HFF-Myc (cell line): ENCODE results near the gene MFAP1.
"Not testable (repeated sequence)": the region's sequence is repeated elsewhere in the genome, so short reads cannot be mapped to it uniquely, and the experiment has no call there.

Source experiments
- DNase-seq: peaks from one replicate; pipeline ENCODE4 v3.0.0-alpha.2; 2011; ENCODE audit warnings: low read depth; ENCODE audit errors: extremely low read depth
- H3K4me3 ChIP-seq: replicated peaks from 2 replicates; pipeline ENCODE4 v1.5.1; 2011; ENCODE audit warnings: low read depth, mild to moderate bottlenecking, control low read depth, low read length
- TF ChIP-seq, protein P1 (sequence below): IDR thresholded peaks from 2 replicates; pipeline ENCODE4 v1.5.1; 2012; ENCODE audit warnings: mild to moderate bottlenecking, low read depth, low read length, control low read depth; ENCODE audit errors: missing control alignments

The MFAP1 gene

DNA sequence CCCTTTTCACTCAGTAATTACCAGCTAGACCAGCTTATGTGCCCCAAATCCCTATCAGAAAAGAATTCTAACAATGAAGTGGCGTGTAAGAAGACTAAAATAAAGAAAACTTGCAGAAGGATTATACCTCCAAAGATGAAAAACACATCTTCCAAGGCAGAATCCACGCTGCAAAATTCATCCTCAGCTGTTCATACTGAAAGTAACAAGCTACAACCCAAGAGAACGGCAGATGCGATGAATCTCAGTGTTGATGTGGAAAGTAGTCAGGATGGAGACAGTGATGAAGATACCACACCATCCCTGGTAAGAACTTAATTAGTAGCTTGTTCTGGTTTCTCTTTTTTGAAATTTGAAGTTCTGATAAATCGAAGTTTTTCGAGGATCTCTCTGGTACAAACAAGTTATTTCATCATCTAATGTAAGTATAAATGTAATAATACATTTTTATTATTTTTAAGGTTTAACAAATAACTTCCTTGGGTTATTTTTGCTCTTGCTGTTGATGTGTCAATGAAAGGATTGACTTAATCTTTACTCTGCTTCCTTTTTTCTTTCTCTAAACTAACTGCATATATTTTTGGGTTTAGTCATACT, 3.7 kb upstream of the MFAP1 start:
- TF ChIP-seq, protein P1, sequence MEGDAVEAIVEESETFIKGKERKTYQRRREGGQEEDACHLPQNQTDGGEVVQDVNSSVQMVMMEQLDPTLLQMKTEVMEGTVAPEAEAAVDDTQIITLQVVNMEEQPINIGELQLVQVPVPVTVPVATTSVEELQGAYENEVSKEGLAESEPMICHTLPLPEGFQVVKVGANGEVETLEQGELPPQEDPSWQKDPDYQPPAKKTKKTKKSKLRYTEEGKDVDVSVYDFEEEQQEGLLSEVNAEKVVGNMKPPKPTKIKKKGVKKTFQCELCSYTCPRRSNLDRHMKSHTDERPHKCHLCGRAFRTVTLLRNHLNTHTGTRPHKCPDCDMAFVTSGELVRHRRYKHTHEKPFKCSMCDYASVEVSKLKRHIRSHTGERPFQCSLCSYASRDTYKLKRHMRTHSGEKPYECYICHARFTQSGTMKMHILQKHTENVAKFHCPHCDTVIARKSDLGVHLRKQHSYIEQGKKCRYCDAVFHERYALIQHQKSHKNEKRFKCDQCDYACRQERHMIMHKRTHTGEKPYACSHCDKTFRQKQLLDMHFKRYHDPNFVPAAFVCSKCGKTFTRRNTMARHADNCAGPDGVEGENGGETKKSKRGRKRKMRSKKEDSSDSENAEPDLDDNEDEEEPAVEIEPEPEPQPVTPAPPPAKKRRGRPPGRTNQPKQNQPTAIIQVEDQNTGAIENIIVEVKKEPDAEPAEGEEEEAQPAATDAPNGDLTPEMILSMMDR: no peak
- peak overlapping the region; percentile 70 for H3K4me3 ChIP-seq
- no peak for DNase-seq

DNA sequence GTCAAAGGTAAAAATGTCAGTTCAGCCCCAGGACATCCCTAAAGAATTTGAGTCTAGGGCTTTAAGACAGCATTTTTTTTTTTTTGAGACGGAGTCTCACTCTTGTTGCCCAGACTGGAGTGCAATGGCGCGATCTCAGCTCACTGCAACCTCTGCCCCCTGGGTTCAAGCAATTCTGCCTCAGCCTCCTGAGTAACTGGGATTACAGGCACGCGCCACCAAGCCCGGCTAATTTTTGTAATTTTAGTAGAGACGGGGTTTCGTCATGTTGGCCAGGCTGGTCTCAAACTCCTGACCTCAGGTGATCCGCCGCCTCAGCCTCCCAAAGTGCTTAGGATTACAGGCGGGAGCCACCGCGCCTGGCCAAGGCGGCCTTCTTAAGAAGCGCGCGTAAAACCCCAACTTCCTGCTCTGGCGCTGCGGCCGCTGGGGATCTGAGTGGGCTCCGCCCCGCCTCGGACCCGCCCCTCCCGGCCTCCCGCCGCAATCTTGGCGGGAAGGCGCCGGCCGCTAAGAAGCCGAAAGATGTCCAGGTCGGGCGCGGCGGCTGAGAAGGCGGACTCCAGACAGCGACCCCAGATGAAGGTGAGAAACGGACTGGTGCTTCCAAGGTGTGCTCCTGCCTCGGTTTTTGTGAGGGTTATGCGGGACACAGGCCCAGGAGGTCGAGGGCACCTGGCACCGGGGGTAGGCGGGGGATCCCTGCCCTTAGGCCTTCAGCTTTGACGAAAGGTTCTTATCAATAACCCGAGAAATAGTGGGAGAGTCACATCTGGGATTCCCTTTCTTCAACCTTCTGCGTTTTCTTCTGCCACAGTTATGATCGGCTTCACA, 2.2 kb upstream of the MFAP1 start, which contains the start of gene WDR76:
Gene WDR76, plus strand, starts transcription at position 495 of the 834 bp plus-strand sequence. Its CDS starts 31 bp downstream, at position 526.
- DNase-seq: peak; percentile 39
- H3K4me3 ChIP-seq: peak within 1 kb of the TSS; percentile 70
- TF ChIP-seq, protein P1: no peak

DNA sequence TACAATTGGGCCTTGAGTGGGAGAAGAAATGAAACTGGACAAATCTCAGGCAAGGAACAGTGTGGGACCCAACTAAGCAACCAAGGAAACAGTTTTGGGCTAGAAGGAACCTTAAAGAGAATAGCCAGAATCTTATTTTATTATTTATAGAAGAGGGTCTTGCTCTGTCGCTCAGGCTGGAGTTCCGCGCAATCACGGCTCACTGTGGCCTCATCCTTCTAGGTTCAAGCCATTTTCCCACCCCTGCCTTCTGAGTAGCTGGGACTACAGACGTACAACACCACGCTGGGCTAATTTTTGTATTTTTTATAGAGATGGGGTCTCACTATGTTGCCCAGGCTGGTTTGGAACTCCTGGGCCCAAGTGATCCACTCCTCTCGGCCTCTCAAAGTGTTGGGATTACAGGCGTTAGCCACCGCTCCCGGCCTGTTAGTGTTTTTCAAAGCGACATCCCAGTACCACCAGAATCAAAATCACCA, 1.6 kb upstream of the MFAP1 start:
- TF ChIP-seq, protein P1: no peak
- no peak for DNase-seq
- peak overlapping the region; percentile 70; the same call in 1 of the 2 replicates for H3K4me3 ChIP-seq

DNA sequence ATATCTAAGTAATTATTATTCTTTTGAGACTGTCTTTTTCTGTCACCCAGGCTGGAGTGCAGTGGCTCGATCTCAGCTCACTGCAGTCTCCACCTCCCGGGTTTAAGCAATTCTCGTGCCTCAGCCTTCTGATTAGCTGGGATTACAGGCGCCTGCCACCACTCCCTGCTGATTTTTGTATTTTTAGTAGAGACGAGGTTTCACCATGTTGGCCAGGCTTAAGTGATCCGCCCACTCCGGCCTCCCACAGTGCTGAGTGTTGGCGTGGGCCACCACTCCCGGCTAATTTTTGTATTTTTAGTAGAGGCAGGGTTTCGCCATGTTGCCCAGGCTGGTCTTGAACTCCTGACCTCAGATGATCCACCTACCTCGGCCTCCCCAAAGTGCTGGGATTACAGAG, 815 bp upstream of the MFAP1 start:
- DNase-seq, H3K4me3 ChIP-seq: not testable (repeated sequence)

DNA sequence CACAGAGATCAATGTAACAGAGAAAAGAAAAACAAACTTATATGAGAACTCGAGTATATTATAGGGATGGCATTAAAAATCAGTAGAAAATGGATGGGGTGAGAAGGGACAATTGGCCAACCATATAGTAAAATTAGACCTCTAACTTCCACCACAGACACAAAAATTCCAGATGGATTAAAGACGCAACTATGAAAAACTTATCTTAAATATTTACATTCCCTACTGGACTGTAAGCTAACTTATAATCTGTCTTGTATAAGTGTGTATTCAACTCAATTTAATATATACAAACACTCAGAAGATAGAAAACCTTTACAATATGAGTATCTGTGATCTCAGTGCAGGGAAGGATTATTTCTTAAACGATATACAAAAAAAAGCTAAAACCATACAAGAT, 3.0 kb downstream of the MFAP1 start:
- no peak overlapping the region for H3K4me3 ChIP-seq
- TF ChIP-seq, protein P1: no peak
- no peak for DNase-seq

DNA sequence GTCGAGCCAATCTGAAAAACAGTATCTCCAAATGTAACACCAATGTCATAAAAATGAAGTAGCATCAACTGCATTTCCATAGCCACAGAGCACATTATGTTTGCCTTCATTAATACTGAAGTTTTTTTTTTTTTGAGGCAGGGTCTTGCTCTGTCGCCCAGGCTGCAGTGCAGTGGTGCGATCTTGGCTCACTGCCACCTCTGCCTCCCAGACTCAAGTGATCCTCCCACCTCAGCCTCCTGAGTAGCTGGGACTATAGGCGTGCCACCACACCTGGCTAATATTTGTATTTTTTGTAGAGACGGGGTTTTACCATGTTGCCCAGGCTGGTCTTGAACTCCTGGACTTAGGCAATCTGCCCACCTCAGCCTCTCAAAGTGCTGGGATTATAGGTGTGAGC, 9.4 kb downstream of the MFAP1 start:
- H3K4me3 ChIP-seq, DNase-seq: not testable (repeated sequence)

DNA sequence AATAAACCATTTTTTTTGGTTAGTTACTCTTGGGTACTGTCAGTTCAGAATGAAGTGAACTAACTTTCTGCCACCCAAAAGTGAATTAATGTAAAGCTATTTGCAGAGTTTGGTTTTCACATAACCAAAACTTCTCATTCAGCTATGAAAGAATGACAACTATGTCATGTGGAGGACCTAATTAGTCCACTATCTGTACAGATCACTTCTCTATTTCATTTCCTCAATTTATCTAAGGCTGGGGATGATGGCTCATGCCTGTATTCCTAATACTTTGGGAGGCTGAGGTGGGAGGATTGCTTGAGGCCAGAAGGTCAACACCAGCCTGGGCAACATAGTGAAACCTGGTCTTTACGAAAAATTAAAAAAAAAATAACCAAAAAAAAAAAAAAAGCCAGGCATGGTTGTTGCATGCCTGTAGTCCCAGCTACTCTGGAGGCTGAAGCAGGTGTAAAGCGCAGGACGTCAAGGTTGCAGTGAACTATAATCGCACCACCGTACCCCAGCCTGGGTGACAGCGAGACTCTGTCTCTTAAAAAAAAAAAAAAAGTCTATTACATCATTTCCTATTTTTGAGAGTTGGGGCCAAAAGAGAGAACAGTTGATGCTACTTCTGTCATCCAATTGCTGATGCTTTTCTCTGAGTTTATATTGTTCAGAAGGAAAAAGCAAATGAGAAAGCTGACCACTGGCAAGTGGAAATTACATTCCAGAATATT, 15.4 kb downstream of the MFAP1 start:
- TF ChIP-seq, protein P1: no peak
- no peak for DNase-seq
- H3K4me3 ChIP-seq: no peak overlapping the region
